ENCODE data around the gene TRAK2.

The TRAK2 gene

DNA sequence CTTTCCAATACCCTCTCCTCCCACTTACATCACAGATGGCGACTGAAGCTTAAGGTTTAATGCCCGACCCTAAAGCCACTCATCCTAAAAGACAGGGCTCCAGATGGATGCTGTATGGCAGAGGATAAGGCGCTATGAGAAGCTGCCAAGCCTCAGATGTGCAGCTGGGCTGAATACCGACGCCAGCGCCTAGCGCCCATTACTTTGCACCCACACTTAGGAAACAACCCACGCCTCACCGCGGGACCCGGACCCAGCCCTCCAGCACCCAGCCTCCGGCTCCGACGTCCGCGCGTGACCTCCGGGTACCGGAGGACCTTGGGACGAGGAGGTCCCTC, 335 bp downstream of the TRAK2 start:
- Histone ChIP-seq H3K9me3 (ENCODE audit: insufficient read depth, low read depth, low read length) (no peaks in the 10 kb centered on the region), H2AFZ (ENCODE audit: low read length) (peak overlapping the region; percentile 91), H3K9me2 (replicated peaks; ENCODE audit: low read depth, low read length) (no peaks in the 10 kb centered on the region), H3K36me3 (ENCODE audit: insufficient read depth, low read length) (no peaks in the 10 kb centered on the region), H3K9ac (ENCODE audit: low read depth, low read length, poor library complexity, severe bottlenecking) (peak overlapping the region; percentile 93), H3K4me3 (ENCODE audit: low read length, poor library complexity, severe bottlenecking) (peak overlapping the region; percentile 99), H3F3A (ENCODE audit: low read depth) (no peaks in the 10 kb centered on the region; the same call in 1 of the 2 replicates), H4K20me1 (ENCODE audit: insufficient read depth, low read length, poor library complexity, severe bottlenecking) (no peaks in the 10 kb centered on the region), H3K4me2 (ENCODE audit: low read depth, low read length, poor library complexity, severe bottlenecking) (peak overlapping the region; percentile 94), H3K27me3 (ENCODE audit: insufficient read depth, low read length, poor library complexity, severe bottlenecking) (no peaks in the 10 kb centered on the region), H3K79me2 (ENCODE audit: insufficient read depth, low read length) (peaks cover 30% of the 10 kb centered on the region), H3K4me1 (ENCODE audit: insufficient read depth, low read length, poor library complexity, severe bottlenecking) (peaks cover 51% of the 10 kb centered on the region)
- TF ChIP-seq EZH2phosphoT487 (IDR thresholded peaks at IDR 0.05; ENCODE audit: borderline replicate concordance): no peak
- TF ChIP-seq, protein P1, sequence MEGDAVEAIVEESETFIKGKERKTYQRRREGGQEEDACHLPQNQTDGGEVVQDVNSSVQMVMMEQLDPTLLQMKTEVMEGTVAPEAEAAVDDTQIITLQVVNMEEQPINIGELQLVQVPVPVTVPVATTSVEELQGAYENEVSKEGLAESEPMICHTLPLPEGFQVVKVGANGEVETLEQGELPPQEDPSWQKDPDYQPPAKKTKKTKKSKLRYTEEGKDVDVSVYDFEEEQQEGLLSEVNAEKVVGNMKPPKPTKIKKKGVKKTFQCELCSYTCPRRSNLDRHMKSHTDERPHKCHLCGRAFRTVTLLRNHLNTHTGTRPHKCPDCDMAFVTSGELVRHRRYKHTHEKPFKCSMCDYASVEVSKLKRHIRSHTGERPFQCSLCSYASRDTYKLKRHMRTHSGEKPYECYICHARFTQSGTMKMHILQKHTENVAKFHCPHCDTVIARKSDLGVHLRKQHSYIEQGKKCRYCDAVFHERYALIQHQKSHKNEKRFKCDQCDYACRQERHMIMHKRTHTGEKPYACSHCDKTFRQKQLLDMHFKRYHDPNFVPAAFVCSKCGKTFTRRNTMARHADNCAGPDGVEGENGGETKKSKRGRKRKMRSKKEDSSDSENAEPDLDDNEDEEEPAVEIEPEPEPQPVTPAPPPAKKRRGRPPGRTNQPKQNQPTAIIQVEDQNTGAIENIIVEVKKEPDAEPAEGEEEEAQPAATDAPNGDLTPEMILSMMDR (conservative IDR thresholded peaks at IDR 0.05; ENCODE audit: low read length): no peak

DNA sequence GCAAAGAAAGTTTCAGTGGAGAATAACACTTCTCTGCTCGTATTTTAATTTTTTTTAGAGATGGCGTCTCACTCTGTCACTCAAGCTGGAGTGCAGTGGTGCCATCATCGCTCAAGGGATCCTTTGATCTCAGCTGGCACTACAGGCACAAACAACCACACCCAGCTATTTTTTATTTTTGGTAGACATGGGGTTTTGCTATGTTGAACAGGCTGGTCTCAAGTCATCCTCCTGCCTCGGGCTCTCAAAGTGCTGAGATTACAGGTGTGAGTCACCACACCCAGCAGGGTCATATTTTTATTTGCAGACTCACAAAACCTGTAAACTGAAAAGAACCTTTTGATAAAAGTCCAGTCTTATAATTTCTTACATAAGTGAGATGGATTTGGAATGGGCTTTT, 2.6 kb downstream of the TRAK2 start:
- H3K9ac ChIP-seq (ENCODE audit: low read depth, low read length, poor library complexity, severe bottlenecking): no peak overlapping the region
- no peaks in the 10 kb centered on the region for H3K9me2 ChIP-seq (replicated peaks; ENCODE audit: low read depth, low read length)
- H3K36me3 ChIP-seq (ENCODE audit: insufficient read depth, low read length): no peaks in the 10 kb centered on the region
- peak overlapping the region; percentile 29 for H3K4me2 ChIP-seq (ENCODE audit: low read depth, low read length, poor library complexity, severe bottlenecking)
- H3K9me3 ChIP-seq (ENCODE audit: insufficient read depth, low read depth, low read length): no peaks in the 10 kb centered on the region
- H3F3A ChIP-seq (ENCODE audit: low read depth): no peaks in the 10 kb centered on the region; the same call in 1 of the 2 replicates
- TF ChIP-seq, protein P1 (conservative IDR thresholded peaks at IDR 0.05; ENCODE audit: low read length): no peak
- no peak for TF ChIP-seq EZH2phosphoT487 (IDR thresholded peaks at IDR 0.05; ENCODE audit: borderline replicate concordance)
- no peak overlapping the region for H2AFZ ChIP-seq (ENCODE audit: low read length)
- H3K4me1 ChIP-seq (ENCODE audit: insufficient read depth, low read length, poor library complexity, severe bottlenecking): peaks cover 60% of the 10 kb centered on the region
- H3K4me3 ChIP-seq (ENCODE audit: low read length, poor library complexity, severe bottlenecking): no peak overlapping the region
- H3K79me2 ChIP-seq (ENCODE audit: insufficient read depth, low read length): peaks cover 30% of the 10 kb centered on the region
- no peaks in the 10 kb centered on the region for H3K27me3 ChIP-seq (ENCODE audit: insufficient read depth, low read length, poor library complexity, severe bottlenecking)
- no peaks in the 10 kb centered on the region for H4K20me1 ChIP-seq (ENCODE audit: insufficient read depth, low read length, poor library complexity, severe bottlenecking)

DNA sequence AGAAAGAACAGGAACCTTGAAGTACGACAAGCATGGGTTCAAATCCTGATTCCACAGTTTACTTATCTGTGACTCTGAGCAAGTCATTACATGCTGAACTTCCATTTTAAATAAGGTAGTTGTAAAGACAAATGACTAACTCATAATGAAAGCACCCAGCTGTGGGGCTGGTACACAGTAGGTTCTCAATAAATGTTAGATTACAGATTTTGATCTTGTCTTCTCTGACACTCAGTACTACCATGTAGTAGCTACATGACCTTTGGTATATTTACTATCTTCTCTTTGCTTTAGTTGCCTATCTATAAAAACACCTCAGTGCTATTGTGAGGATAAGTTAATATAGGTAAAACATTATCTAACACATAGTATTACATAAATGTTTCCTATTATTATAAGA, 3.2 kb downstream of the TRAK2 start:
- Histone ChIP-seq H3K79me2 (ENCODE audit: insufficient read depth, low read length) (peaks cover 32% of the 10 kb centered on the region), H3F3A (ENCODE audit: low read depth) (no peaks in the 10 kb centered on the region; the same call in 1 of the 2 replicates), H3K9me3 (ENCODE audit: insufficient read depth, low read depth, low read length) (no peaks in the 10 kb centered on the region), H4K20me1 (ENCODE audit: insufficient read depth, low read length, poor library complexity, severe bottlenecking) (no peaks in the 10 kb centered on the region), H3K9ac (ENCODE audit: low read depth, low read length, poor library complexity, severe bottlenecking) (no peak overlapping the region), H3K4me2 (ENCODE audit: low read depth, low read length, poor library complexity, severe bottlenecking) (peak overlapping the region; percentile 38), H2AFZ (ENCODE audit: low read length) (no peak overlapping the region), H3K4me1 (ENCODE audit: insufficient read depth, low read length, poor library complexity, severe bottlenecking) (peaks cover 56% of the 10 kb centered on the region), H3K4me3 (ENCODE audit: low read length, poor library complexity, severe bottlenecking) (no peak overlapping the region), H3K27me3 (ENCODE audit: insufficient read depth, low read length, poor library complexity, severe bottlenecking) (no peaks in the 10 kb centered on the region), H3K9me2 (replicated peaks; ENCODE audit: low read depth, low read length) (no peaks in the 10 kb centered on the region), H3K36me3 (ENCODE audit: insufficient read depth, low read length) (no peaks in the 10 kb centered on the region)
- no peak for TF ChIP-seq EZH2phosphoT487 (IDR thresholded peaks at IDR 0.05; ENCODE audit: borderline replicate concordance)
- TF ChIP-seq, protein P1 (conservative IDR thresholded peaks at IDR 0.05; ENCODE audit: low read length): no peak

Measured in Loucy (cell line).